Fibroblast of mammary gland (primary cell): ENCODE data around the gene CALU.

ENCODE experiments used
- DNase-seq: peaks from one replicate; pipeline ENCODE4 v3.0.0-alpha.2; 2010; ENCODE audit warnings: low read depth
- H3K4me3 ChIP-seq: 2 replicates; pipeline ENCODE4 v1.5.1; 2011; ENCODE audit warnings: low read depth, mild to moderate bottlenecking, low read length, moderate library complexity; ENCODE audit not compliant: control insufficient read depth
- TF ChIP-seq, protein P1 (sequence below): conservative IDR thresholded peaks from 2 replicates; pipeline ENCODE4 v1.5.1; 2011; ENCODE audit warnings: low read depth, low read length, inconsistent platforms; ENCODE audit not compliant: control insufficient read depth, insufficient read depth

The CALU gene

DNA sequence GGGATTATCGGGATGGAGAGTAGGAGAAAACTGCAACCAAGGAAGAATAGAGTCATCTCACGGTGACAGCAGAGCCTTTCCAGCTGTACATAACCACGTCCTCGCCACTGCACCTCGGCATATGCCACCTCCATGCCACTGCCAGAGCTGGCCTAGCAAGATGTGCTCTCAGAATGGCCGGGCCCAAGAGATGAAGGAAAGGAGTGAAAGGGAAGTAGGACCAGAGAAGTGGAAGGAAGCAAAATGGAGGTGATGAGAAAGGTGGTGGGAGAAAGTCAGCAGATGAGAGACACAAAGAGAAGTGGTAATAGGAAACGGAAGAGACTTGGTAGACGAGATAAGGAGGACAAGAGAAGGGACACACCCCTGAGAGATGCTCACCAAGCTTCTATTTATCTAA, 8.0 kb upstream of the CALU start:
- TF ChIP-seq, protein P1, sequence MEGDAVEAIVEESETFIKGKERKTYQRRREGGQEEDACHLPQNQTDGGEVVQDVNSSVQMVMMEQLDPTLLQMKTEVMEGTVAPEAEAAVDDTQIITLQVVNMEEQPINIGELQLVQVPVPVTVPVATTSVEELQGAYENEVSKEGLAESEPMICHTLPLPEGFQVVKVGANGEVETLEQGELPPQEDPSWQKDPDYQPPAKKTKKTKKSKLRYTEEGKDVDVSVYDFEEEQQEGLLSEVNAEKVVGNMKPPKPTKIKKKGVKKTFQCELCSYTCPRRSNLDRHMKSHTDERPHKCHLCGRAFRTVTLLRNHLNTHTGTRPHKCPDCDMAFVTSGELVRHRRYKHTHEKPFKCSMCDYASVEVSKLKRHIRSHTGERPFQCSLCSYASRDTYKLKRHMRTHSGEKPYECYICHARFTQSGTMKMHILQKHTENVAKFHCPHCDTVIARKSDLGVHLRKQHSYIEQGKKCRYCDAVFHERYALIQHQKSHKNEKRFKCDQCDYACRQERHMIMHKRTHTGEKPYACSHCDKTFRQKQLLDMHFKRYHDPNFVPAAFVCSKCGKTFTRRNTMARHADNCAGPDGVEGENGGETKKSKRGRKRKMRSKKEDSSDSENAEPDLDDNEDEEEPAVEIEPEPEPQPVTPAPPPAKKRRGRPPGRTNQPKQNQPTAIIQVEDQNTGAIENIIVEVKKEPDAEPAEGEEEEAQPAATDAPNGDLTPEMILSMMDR, result no peak
- H3K4me3 ChIP-seq, result no peak overlapping the region
- no peak for DNase-seq

DNA sequence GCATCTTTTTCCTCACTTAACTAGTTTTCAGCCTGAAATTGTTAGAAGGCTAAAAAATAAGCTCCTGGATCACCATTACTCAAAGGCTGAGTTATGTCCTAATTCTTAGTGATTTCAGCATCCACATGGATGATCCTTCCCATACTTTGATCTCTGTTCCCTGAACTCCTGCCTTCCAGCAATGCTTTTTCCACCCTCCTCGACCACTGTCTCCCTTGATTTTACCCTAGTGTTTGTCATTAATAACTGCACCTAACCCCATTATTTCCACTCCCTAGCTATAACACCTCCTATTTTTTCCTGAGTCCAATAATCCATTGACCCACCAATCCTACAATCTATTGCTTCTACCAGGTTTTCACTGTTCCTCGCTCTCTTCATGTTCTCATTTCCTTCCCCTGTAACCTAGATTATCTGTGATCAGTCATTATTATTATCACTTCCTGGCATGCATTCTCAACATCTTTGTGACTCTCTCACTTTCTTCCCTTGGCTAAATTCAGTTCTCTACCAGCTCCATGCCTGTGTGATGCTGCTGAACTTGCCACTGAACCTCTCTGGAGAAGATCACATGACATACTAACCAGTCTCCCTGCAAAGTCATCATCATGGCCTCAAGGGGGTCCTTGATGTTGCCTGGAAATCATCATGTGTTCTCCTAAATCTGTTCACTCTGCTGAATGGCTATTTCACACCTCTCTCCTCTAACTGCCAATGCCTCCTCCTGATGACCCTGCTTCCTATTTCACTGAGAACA, 6.5 kb upstream of the CALU start:
- TF ChIP-seq, protein P1, result no peak
- no peak for DNase-seq
- no peak overlapping the region for H3K4me3 ChIP-seq

DNA sequence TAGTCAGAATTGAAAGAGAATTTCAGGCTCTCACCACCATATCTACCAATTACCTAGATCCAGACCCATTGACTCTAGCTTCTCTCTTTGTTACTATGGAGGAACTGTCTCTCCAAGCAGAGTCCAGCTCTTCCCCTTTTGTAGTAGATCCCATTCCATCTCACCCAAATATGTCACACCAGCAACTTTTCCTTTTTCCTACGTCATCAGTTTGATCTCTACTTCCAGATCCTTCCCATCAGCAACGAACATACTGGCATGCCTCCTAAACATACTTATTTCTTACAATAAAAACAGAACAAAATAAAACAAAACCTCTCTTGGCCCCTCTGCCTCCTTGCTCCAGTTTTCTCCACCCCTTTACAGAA, 5.9 kb upstream of the CALU start:
- no peak overlapping the region for H3K4me3 ChIP-seq
- no peak for DNase-seq

GRCh38 chr7:128734890-128735289, 4.3 kb upstream of the CALU start:
- no peak overlapping the region for H3K4me3 ChIP-seq
- TF ChIP-seq, protein P1, result no peak
- DNase-seq, result no peak

More for the DNA sequence above, 5.9 kb upstream of the CALU start:
- TF ChIP-seq, protein P1, result no peak

DNA sequence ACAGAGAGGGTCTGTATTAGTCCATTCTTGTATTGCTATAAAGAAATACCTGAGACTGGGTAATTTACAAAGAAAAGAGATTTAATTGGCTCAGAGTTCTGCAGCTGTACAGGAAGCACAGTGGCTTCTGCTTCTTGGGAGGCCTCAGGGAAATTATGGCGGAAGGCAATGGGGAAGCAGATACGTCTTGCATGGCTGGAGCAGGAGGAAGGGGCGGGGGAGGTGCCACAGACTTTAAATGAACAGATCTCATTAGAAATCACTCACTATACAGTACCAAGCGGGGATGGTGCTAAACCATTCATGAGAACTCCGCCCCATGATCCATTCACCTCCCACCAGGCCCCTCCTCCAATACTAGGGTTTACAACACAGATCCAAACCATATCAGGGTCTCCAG, 3.7 kb upstream of the CALU start:
- H3K4me3 ChIP-seq, result no peak overlapping the region
- TF ChIP-seq, protein P1, result no peak

GRCh38 chr7:128737441-128737840, 1.7 kb upstream of the CALU start:
- no peak overlapping the region for H3K4me3 ChIP-seq
- TF ChIP-seq, protein P1, result no peak
- no peak for DNase-seq

More for the DNA sequence above, 3.7 kb upstream of the CALU start:
- no peak for DNase-seq
